IPS DF 6.9 (cell line): ENCODE results near the gene SLC17A2.

Source experiments
- DNase-seq: peaks from one replicate; pipeline ENCODE4 v3.0.0-alpha.2; 2013; ENCODE audit warnings: low read depth, low spot score
- H3K27ac ChIP-seq: one replicate; pipeline ENCODE4 v1.5.1; 2013; ENCODE audit warnings: low read length, control low read depth
- H3K27me3 ChIP-seq: 2 replicates; pipeline ENCODE4 v1.6.1; 2013; ENCODE audit warnings: mild to moderate bottlenecking, low read length; ENCODE audit not compliant: control insufficient read depth, insufficient read depth
- H3K36me3 ChIP-seq: 2 replicates; pipeline ENCODE4 v1.6.1; 2013; ENCODE audit warnings: low read length; ENCODE audit not compliant: control insufficient read depth, insufficient read depth
- H3K4me1 ChIP-seq: 2 replicates; pipeline ENCODE4 v1.6.1; 2013; ENCODE audit warnings: low read length; ENCODE audit not compliant: control insufficient read depth, insufficient read depth
- H3K4me3 ChIP-seq: 2 replicates; pipeline ENCODE4 v1.5.1; 2013; ENCODE audit warnings: mild to moderate bottlenecking, low read length
- H3K9me3 ChIP-seq: 2 replicates; pipeline ENCODE4 v1.6.1; 2013; ENCODE audit warnings: low read length, inconsistent platforms; ENCODE audit not compliant: control insufficient read depth, insufficient read depth
- WGBS: extraction: QIAGEN DNeasy Blood & Tissue Kit; methylation state at CpG from one replicate; pipeline ENCODE4 v1.1.7; 2013; ENCODE audit warnings: mixed read lengths, missing lambda C conversion rate; ENCODE audit not compliant: insufficient read length, insufficient coverage; 5-methylcytosine and 5-hydroxymethylcytosine counted together

SLC17A2 gene

GRCh38 chr6:25921525-25922203 is 8.8 kb downstream of the SLC17A2 start:
- Histone ChIP-seq H3K27ac (no peak overlapping the region), H3K9me3 (no peaks in the 10 kb centered on the region), H3K36me3 (no peaks in the 10 kb centered on the region), H3K27me3 (no peaks in the 10 kb centered on the region), H3K4me1 (no peaks in the 10 kb centered on the region), H3K4me3 (no peak overlapping the region)
- DNase-seq, result no peak

DNA sequence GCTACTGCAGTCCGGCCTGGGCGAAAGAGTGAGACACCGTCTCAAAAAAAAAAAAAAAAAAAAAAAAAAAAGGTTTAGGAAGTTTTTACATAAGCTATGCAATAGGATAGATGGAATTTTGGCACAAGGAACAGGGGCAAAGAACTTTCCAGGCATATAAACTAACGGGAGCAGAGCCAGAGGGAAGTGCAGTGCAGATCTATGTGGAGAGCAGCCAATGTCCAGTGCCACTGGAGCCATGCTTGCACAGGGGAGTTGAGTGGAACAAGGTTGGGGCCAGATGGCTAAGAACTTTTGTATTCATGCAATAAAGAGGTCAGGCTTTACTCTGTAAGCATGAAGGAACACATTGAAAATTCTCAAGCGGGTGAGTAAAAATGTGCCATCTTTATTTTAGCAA is 10.8 kb downstream of the SLC17A2 start:
- no CpG with 5 or more reads among the region's 5 CpGs for WGBS
- DNase-seq, result no peak
- Histone ChIP-seq H3K9me3 (no peaks in the 10 kb centered on the region), H3K27me3 (no peaks in the 10 kb centered on the region), H3K4me1 (no peaks in the 10 kb centered on the region), H3K36me3 (no peaks in the 10 kb centered on the region), H3K27ac (no peak overlapping the region), H3K4me3 (no peak overlapping the region)

GRCh38 chr6:25918083-25918683 is 12.3 kb downstream of the SLC17A2 start:
- no peak overlapping the region for H3K27ac ChIP-seq
- no CpG with 5 or more reads among the region's 5 CpGs for WGBS
- no peaks in the 10 kb centered on the region for H3K9me3 ChIP-seq
- H3K36me3 ChIP-seq, result no peaks in the 10 kb centered on the region
- H3K4me1 ChIP-seq, result no peaks in the 10 kb centered on the region
- H3K27me3 ChIP-seq, result no peaks in the 10 kb centered on the region
- H3K4me3 ChIP-seq, result no peak overlapping the region
- DNase-seq, result no peak

GRCh38 chr6:25916789-25917490 is 13.6 kb downstream of the SLC17A2 start:
- no CpG with 5 or more reads among the region's 7 CpGs for WGBS
- no peak for DNase-seq
- no peaks in the 10 kb centered on the region for H3K36me3 ChIP-seq

GRCh38 chr6:25916330-25916729 is 14.2 kb downstream of the SLC17A2 start:
- WGBS, result no CpG with 5 or more reads among the region's 3 CpGs
- Histone ChIP-seq H3K4me3 (no peak overlapping the region), H3K9me3 (no peaks in the 10 kb centered on the region), H3K36me3 (no peaks in the 10 kb centered on the region), H3K27me3 (no peaks in the 10 kb centered on the region), H3K27ac (no peak overlapping the region), H3K4me1 (no peaks in the 10 kb centered on the region)
- DNase-seq, result no peak

More at GRCh38 chr6:25916789-25917490, 13.6 kb downstream of the SLC17A2 start:
- H3K27ac ChIP-seq, result no peak overlapping the region
- H3K4me1 ChIP-seq, result no peaks in the 10 kb centered on the region
- no peaks in the 10 kb centered on the region for H3K9me3 ChIP-seq
- H3K4me3 ChIP-seq, result no peak overlapping the region
- no peaks in the 10 kb centered on the region for H3K27me3 ChIP-seq

GRCh38 chr6:25913741-25914140 is 16.8 kb downstream of the SLC17A2 start:
- Histone ChIP-seq H3K27ac (no peak overlapping the region), H3K27me3 (no peaks in the 10 kb centered on the region), H3K9me3 (no peaks in the 10 kb centered on the region), H3K4me1 (no peaks in the 10 kb centered on the region), H3K4me3 (no peak overlapping the region), H3K36me3 (no peaks in the 10 kb centered on the region)
- WGBS, result no CpG with 5 or more reads among the region's 3 CpGs
- DNase-seq, result no peak

- no peak overlapping the region for H3K27ac ChIP-seq
- no peaks in the 10 kb centered on the region for H3K36me3 ChIP-seq
- H3K9me3 ChIP-seq, result no peaks in the 10 kb centered on the region
- DNase-seq, result no peak
- H3K4me3 ChIP-seq, result no peak overlapping the region
- H3K27me3 ChIP-seq, result no peaks in the 10 kb centered on the region
- WGBS, result no CpG with 5 or more reads among the region's 4 CpGs
- H3K4me1 ChIP-seq, result no peaks in the 10 kb centered on the region
Measured at GRCh38 chr6:25911351-25911750, 19.1 kb downstream of the SLC17A2 start.

GRCh38 chr6:25907475-25908014 is 22.9 kb downstream of the SLC17A2 start:
- H3K9me3 ChIP-seq, result no peaks in the 10 kb centered on the region
- H3K27me3 ChIP-seq, result no peaks in the 10 kb centered on the region
- WGBS, result no CpG with 5 or more reads among the region's 1 CpG
- H3K36me3 ChIP-seq, result no peaks in the 10 kb centered on the region
- H3K4me3 ChIP-seq, result no peak overlapping the region
- DNase-seq, result no peak
- H3K4me1 ChIP-seq, result no peaks in the 10 kb centered on the region
- H3K27ac ChIP-seq, result no peak overlapping the region

DNA sequence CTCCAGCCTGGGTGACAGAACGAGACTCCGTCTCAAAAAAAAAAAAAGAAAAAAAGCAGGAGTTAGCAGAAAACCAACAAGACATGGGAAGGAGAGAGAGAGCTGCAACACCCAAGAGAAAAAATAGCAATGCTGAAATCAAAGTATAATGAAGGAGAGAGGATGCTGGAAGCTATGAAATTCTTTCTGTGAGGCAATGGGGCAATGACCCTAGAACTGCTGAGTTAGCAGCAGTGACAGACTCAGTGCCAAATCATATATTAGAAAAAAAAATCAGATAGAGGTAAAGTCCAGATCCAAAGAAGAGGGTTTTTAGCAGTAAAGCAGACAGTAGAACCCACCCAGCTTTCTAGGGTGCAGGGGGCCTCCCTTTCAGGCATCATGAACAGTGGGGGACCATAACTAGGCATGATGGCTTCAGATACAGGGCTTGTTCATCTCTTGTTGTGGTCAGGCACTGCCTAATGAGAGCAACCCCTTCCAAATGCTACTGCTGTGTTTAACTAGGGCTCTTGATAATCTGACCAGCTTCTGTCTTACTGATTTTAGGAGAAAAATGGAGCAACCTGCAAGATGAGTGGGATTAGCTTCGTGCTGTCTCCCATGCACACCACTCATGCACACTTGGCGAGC is 26.9 kb downstream of the SLC17A2 start:
- DNase-seq, result no peak
- H3K36me3 ChIP-seq, result no peaks in the 10 kb centered on the region
- no peaks in the 10 kb centered on the region for H3K9me3 ChIP-seq
- WGBS, result no CpG with 5 or more reads among the region's 4 CpGs
- H3K4me1 ChIP-seq, result peaks cover under 1% of the 10 kb centered on the region; the same call in 1 of the 2 replicates
- H3K4me3 ChIP-seq, result no peak overlapping the region
- no peaks in the 10 kb centered on the region for H3K27me3 ChIP-seq
- H3K27ac ChIP-seq, result no peak overlapping the region

DNA sequence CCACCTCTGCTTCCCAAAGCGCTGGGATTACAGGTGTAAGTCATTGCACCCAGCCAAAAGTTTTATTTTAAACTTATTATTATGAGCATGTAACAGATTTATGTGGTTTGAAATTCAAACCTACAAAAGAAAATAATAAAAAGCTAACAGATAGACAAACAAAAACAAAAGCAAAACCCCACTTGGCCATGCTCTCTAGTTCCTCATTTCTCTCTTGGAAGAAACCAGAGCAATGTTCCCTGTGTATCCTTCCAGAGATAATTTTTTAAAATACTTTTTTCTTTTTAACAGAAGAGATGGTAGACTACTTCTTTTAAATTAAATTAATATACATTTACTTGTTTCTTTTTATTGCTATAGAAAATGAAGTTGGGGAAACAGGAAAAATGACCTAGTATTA is 28.4 kb downstream of the SLC17A2 start:
- Histone ChIP-seq H3K27me3 (no peaks in the 10 kb centered on the region), H3K36me3 (no peaks in the 10 kb centered on the region), H3K4me1 (peaks cover 4% of the 10 kb centered on the region; the same call in 1 of the 2 replicates), H3K27ac (no peak overlapping the region), H3K9me3 (no peaks in the 10 kb centered on the region), H3K4me3 (no peak overlapping the region)
- no peak for DNase-seq
- no CpG with 5 or more reads among the region's 1 CpG for WGBS
